Measurements from ENCODE around the gene KDM1B. TPM values are rescaled to one million over a fixed set of nuclear protein-coding genes. Genes with fewer than 3 reads are reported as not detected.
"Not testable (repeated sequence)": the region's sequence is repeated elsewhere in the genome, so short reads cannot be mapped to it uniquely, and the experiment has no call there.

The KDM1B gene
- total and polyA plus RNA-seq, 9 donors, result 4.7 to 21.7 (median 13.7) TPM

GRCh38 chr6:18206591-18206990 lies 51.4 kb downstream of the KDM1B start:
- intact Hi-C loops (cut with DNase I), result no loop called here
- no peak overlapping the region for H3K4me3 ChIP-seq
- H3K9me3 ChIP-seq, result no peaks in the 10 kb centered on the region
- H3K27me3 ChIP-seq, result no peaks in the 10 kb centered on the region
- 95 to 96% (median 96%) methylated on average over 6 of the region's 6 CpGs for WGBS, 3 donors
- H3K27ac ChIP-seq, result no peak overlapping the region
- H3K4me1 ChIP-seq (ENCODE audit: insufficient read depth), result no peaks in the 10 kb centered on the region
- H3K36me3 ChIP-seq, result no peaks in the 10 kb centered on the region
- no peak for DNase-seq
- TF ChIP-seq POLR2A (IDR thresholded peaks at IDR 0.05) (no peak), EP300 (IDR thresholded peaks at IDR 0.05) (no peak), CTCF (IDR thresholded peaks at IDR 0.05) (no peak)

GRCh38 chr6:18207438-18207837 lies 52.2 kb downstream of the KDM1B start:
- intact Hi-C loops (cut with DNase I), result no loop called here
- 81 to 89% (median 85%) methylated on average over 8 of the region's 8 CpGs for WGBS, 3 donors
- H3K27me3 ChIP-seq, result no peaks in the 10 kb centered on the region
- TF ChIP-seq POLR2A (IDR thresholded peaks at IDR 0.05) (no peak), CTCF (IDR thresholded peaks at IDR 0.05) (no peak)
- no peak overlapping the region for H3K27ac ChIP-seq
- no peaks in the 10 kb centered on the region for H3K9me3 ChIP-seq
- no peak for DNase-seq
- H3K4me1 ChIP-seq (ENCODE audit: insufficient read depth), result no peaks in the 10 kb centered on the region
- no peak overlapping the region for H3K4me3 ChIP-seq
- no peaks in the 10 kb centered on the region for H3K36me3 ChIP-seq

DNA sequence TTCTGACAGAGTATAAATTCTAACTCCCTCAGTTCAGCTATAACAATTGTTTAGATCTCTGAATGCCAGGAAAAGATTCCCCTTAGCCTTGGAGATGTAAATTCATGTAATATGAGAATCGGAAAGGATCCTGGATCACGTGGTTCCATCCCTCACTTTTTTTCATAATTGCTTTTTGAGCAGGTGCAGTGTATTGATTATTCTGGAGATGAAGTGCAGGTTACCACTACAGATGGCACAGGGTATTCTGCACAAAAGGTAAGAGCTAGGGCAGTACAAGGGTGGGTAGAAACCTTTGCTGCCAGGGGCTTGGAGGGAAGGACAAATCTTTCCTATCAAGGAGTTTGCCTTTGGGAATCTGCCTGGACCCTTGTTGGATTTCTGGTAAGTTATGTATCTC lies 52.7 kb downstream of the KDM1B start:
- H3K27me3 ChIP-seq, result no peaks in the 10 kb centered on the region
- 43 to 80% (median 59%) methylated on average over 2 of the region's 2 CpGs for WGBS, 3 donors
- no peak overlapping the region for H3K4me3 ChIP-seq
- H3K9me3 ChIP-seq, result no peaks in the 10 kb centered on the region
- no peaks in the 10 kb centered on the region for H3K4me1 ChIP-seq (ENCODE audit: insufficient read depth)
- TF ChIP-seq POLR2A (IDR thresholded peaks at IDR 0.05), result no peak
- TF ChIP-seq CTCF (IDR thresholded peaks at IDR 0.05), result no peak
- TF ChIP-seq EP300 (IDR thresholded peaks at IDR 0.05), result no peak
- H3K36me3 ChIP-seq, result no peaks in the 10 kb centered on the region
- no peak for DNase-seq
- H3K27ac ChIP-seq, result no peak overlapping the region
- intact Hi-C loops (cut with DNase I), result no loop called here

DNA sequence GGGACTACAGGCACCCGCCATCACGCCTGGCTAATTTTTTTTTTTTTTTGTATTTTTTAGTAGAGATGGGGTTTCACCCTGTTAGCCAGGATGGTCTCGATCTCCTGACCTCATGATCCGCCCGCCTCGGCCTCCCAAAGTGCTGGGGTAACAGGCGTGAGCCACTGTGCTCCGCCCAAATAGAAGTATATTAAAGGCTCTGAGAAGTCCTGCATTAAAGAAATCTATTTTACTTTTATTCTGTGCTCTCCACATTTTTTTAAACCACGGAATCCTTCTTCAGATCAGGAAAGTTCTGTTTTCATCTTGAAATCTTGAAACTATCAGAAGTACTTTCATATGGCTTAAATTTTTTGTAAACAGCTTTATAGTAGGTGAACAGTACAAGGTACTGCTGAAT lies 53.6 kb downstream of the KDM1B start:
- H3K36me3 ChIP-seq; intact Hi-C loops (cut with DNase I); H3K27ac ChIP-seq; H3K4me3 ChIP-seq; H3K4me1 ChIP-seq (ENCODE audit: insufficient read depth); H3K27me3 ChIP-seq; H3K9me3 ChIP-seq; DNase-seq: not testable (repeated sequence)
- WGBS, 3 donors, result 87 to 96% (median 92%) methylated on average over 9 of the region's 9 CpGs

DNA sequence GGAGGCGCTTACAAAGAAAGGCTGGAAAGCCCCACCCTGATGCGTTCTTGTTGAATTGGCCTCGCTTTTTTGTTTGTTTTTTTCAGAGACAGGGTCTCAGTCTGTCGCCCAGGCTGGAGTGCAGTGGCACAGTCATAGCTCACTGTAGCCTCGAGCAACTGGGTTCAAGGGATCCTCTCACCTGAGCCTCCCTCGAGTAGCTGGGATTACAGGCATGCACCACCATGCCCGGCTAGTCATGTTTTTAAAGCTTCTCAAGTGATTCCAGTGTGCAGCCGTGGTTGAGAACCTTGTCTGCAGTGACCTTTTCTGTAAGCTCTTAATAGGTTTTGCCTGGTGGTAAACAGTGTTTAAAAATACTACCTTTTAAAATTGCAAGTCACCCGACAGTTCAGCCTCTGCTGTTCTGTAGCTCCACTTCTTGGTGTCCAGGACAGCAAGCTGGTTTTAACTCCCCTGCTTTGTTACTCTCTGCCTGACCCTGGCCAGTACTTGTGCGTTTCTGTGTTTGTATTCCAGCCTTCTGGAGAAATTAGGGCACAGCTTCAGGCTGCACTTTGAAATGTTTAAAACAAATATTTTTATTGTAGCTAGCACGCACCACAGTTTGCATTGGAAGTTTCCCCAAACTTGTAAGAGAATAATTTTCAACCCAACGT lies 54.4 kb downstream of the KDM1B start:
- no peak for TF ChIP-seq CTCF (IDR thresholded peaks at IDR 0.05)
- no peak for TF ChIP-seq EP300 (IDR thresholded peaks at IDR 0.05)
- TF ChIP-seq POLR2A (IDR thresholded peaks at IDR 0.05), result no peak
- 50 to 71% (median 59%) methylated on average over 12 of the region's 12 CpGs for WGBS, 3 donors
- no peaks in the 10 kb centered on the region for H3K36me3 ChIP-seq

More for the DNA sequence above, 54.4 kb downstream of the KDM1B start:
- DNase-seq, result no peak
- H3K4me1 ChIP-seq (ENCODE audit: insufficient read depth), result no peaks in the 10 kb centered on the region
- intact Hi-C loops (cut with DNase I), result no loop called here
- no peak overlapping the region for H3K27ac ChIP-seq
- no peak overlapping the region for H3K4me3 ChIP-seq
- no peaks in the 10 kb centered on the region for H3K27me3 ChIP-seq
- no peaks in the 10 kb centered on the region for H3K9me3 ChIP-seq

Data from ovary (tissue), 9 donors.